ENCODE measurements around the gene WDR33.

Gene WDR33

DNA sequence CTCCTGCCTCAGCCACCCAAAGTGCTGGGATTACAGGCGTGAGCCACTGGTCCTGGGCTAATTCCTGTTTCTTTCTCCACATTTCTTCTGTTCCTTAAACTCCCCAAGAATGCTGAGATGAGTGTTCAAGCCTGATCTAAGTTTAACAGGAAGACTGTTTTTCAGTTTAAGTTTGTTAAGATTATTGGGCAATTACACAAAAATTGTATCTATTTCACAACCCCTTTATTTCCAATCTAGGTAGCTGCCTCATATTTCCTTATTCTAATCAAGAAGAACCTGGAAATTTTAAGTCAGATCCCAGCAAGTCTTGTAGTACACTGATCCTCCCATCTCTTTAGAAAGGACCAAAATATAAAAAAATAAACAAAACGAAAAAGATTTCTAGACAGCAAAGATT, 98.0 kb downstream of the WDR33 start:
- no peak overlapping the region for H2AFZ ChIP-seq (ENCODE audit: low read length)
- peaks cover 71% of the 10 kb centered on the region for H3K36me3 ChIP-seq (ENCODE audit: insufficient read depth, low read length)
- H3K4me1 ChIP-seq (ENCODE audit: insufficient read depth, low read length, severe bottlenecking), result no peaks in the 10 kb centered on the region
- TF ChIP-seq, protein P1, sequence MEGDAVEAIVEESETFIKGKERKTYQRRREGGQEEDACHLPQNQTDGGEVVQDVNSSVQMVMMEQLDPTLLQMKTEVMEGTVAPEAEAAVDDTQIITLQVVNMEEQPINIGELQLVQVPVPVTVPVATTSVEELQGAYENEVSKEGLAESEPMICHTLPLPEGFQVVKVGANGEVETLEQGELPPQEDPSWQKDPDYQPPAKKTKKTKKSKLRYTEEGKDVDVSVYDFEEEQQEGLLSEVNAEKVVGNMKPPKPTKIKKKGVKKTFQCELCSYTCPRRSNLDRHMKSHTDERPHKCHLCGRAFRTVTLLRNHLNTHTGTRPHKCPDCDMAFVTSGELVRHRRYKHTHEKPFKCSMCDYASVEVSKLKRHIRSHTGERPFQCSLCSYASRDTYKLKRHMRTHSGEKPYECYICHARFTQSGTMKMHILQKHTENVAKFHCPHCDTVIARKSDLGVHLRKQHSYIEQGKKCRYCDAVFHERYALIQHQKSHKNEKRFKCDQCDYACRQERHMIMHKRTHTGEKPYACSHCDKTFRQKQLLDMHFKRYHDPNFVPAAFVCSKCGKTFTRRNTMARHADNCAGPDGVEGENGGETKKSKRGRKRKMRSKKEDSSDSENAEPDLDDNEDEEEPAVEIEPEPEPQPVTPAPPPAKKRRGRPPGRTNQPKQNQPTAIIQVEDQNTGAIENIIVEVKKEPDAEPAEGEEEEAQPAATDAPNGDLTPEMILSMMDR (IDR thresholded peaks at IDR 0.05; ENCODE audit: low read length), result no peak
- no peak for TF ChIP-seq EZH2 (IDR thresholded peaks at IDR 0.05; ENCODE audit: borderline replicate concordance, low read length)
- H3K9me3 ChIP-seq (ENCODE audit: low read length), result no peaks in the 10 kb centered on the region
- no peak overlapping the region for H3K4me3 ChIP-seq (ENCODE audit: low read depth, low read length, poor library complexity, severe bottlenecking)
- H3K79me2 ChIP-seq (ENCODE audit: insufficient read depth, low read length), result no peaks in the 10 kb centered on the region
- no peaks in the 10 kb centered on the region for H3K9me2 ChIP-seq (ENCODE audit: low read depth, low read length)
- no peaks in the 10 kb centered on the region for H3F3A ChIP-seq (ENCODE audit: insufficient read depth, low read length)
- no peak overlapping the region for H3K4me2 ChIP-seq (ENCODE audit: low read length)
- H4K20me1 ChIP-seq (ENCODE audit: insufficient read depth, low read length), result no peaks in the 10 kb centered on the region
- H3K27ac ChIP-seq (ENCODE audit: low read depth, low read length, poor library complexity, severe bottlenecking), result no peak overlapping the region
- H3K9ac ChIP-seq (ENCODE audit: low read length), result no peak overlapping the region
- H3K27me3 ChIP-seq (ENCODE audit: insufficient read depth, low read length), result no peaks in the 10 kb centered on the region

DNA sequence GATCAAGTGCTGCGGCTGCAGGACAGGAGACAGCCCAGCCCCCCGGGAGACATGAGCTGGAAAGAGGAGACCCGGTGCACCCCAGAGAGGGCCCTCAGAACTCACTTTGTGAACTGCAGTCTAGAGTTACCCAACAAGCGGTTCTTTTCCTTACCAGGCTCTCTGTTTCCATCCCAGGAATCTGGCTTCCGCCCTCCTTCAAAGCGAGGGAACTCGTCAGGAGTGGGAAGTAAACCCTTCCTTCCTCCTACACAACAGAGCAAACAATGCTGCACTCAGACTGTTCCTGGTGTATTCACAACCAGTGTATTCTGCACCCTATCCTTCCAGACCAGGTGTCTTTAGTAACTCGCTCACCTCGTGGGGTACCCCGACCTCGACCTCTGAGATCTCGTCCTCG, 101.6 kb downstream of the WDR33 start:
- Histone ChIP-seq H2AFZ (ENCODE audit: low read length) (no peak overlapping the region), H3K36me3 (ENCODE audit: insufficient read depth, low read length) (peaks cover 78% of the 10 kb centered on the region), H4K20me1 (ENCODE audit: insufficient read depth, low read length) (no peaks in the 10 kb centered on the region), H3K27ac (ENCODE audit: low read depth, low read length, poor library complexity, severe bottlenecking) (no peak overlapping the region), H3K4me1 (ENCODE audit: insufficient read depth, low read length, severe bottlenecking) (no peaks in the 10 kb centered on the region), H3K9me3 (ENCODE audit: low read length) (no peaks in the 10 kb centered on the region), H3F3A (ENCODE audit: insufficient read depth, low read length) (no peaks in the 10 kb centered on the region), H3K4me3 (ENCODE audit: low read depth, low read length, poor library complexity, severe bottlenecking) (no peak overlapping the region), H3K9ac (ENCODE audit: low read length) (no peak overlapping the region), H3K9me2 (ENCODE audit: low read depth, low read length) (no peaks in the 10 kb centered on the region), H3K27me3 (ENCODE audit: insufficient read depth, low read length) (no peaks in the 10 kb centered on the region), H3K79me2 (ENCODE audit: insufficient read depth, low read length) (no peaks in the 10 kb centered on the region), H3K4me2 (ENCODE audit: low read length) (no peak overlapping the region)
- TF ChIP-seq, protein P1 (IDR thresholded peaks at IDR 0.05; ENCODE audit: low read length), result no peak
- TF ChIP-seq EZH2 (IDR thresholded peaks at IDR 0.05; ENCODE audit: borderline replicate concordance, low read length), result no peak

DNA sequence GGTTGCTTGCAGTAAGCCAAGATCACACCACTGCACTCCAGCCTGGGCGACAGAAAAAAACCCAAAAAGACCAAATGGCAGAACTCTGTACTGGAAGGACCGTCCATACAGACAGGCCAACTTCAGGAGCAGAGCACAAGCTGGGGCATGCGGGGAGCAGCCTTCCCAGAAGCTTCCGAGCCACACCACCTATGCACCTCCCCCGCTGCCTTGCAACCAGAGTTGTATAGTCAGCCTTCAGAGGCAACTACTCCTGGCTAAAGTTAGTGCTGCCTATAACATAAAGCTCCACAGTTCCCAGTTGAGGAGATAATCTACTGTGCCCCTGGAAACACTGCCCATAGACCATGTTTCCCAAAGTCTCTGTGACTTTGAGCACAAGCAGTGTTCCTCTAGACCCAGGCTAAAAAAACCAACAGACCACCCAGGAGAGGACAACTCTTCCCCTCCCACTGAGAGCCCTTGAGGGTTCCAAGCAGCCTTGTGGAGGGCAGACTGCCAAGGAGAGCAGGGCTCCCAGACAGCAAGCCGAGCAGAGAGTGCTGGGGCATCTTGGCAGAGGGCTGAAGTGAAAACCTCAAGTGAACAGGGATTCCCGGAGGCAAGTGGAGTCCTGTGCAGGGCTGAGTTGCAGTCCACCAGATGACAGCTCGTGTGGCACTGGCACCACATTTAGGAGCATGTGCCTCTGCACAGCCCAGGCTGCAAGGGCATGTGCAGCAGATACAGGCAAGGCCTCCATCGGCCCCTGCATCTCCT, 102.9 kb downstream of the WDR33 start:
- H3F3A ChIP-seq (ENCODE audit: insufficient read depth, low read length), result no peaks in the 10 kb centered on the region
- no peak overlapping the region for H2AFZ ChIP-seq (ENCODE audit: low read length)
- H3K9me3 ChIP-seq (ENCODE audit: low read length), result no peaks in the 10 kb centered on the region
- no peaks in the 10 kb centered on the region for H4K20me1 ChIP-seq (ENCODE audit: insufficient read depth, low read length)
- H3K4me3 ChIP-seq (ENCODE audit: low read depth, low read length, poor library complexity, severe bottlenecking), result no peak overlapping the region
- no peak overlapping the region for H3K27ac ChIP-seq (ENCODE audit: low read depth, low read length, poor library complexity, severe bottlenecking)
- peaks cover 7% of the 10 kb centered on the region for H3K4me1 ChIP-seq (ENCODE audit: insufficient read depth, low read length, severe bottlenecking)
- no peaks in the 10 kb centered on the region for H3K9me2 ChIP-seq (ENCODE audit: low read depth, low read length)
- H3K9ac ChIP-seq (ENCODE audit: low read length), result no peak overlapping the region
- TF ChIP-seq, protein P1 (IDR thresholded peaks at IDR 0.05; ENCODE audit: low read length), result no peak
- TF ChIP-seq EZH2 (IDR thresholded peaks at IDR 0.05; ENCODE audit: borderline replicate concordance, low read length), result no peak
- H3K36me3 ChIP-seq (ENCODE audit: insufficient read depth, low read length), result peaks cover 78% of the 10 kb centered on the region
- no peaks in the 10 kb centered on the region for H3K27me3 ChIP-seq (ENCODE audit: insufficient read depth, low read length)
- no peaks in the 10 kb centered on the region for H3K79me2 ChIP-seq (ENCODE audit: insufficient read depth, low read length)
- no peak overlapping the region for H3K4me2 ChIP-seq (ENCODE audit: low read length)

All from OCI-LY1 (cell line).